GM11168 (cell line): Measurements from ENCODE around the gene IL4R.
"Not testable (repeated sequence)": the region's sequence is repeated elsewhere in the genome, so short reads cannot be mapped to it uniquely, and the experiment has no call there.

Source experiments
- in situ Hi-C: fragments of 300-500 bp; cut with MboI; formaldehyde crosslinking; loops from one replicate; pipeline ENCODE4 v1.12.0; 2022; ENCODE audit warnings: low sequenced_read_pairs; ENCODE audit not compliant: unreplicated experiment

IL4R gene

DNA sequence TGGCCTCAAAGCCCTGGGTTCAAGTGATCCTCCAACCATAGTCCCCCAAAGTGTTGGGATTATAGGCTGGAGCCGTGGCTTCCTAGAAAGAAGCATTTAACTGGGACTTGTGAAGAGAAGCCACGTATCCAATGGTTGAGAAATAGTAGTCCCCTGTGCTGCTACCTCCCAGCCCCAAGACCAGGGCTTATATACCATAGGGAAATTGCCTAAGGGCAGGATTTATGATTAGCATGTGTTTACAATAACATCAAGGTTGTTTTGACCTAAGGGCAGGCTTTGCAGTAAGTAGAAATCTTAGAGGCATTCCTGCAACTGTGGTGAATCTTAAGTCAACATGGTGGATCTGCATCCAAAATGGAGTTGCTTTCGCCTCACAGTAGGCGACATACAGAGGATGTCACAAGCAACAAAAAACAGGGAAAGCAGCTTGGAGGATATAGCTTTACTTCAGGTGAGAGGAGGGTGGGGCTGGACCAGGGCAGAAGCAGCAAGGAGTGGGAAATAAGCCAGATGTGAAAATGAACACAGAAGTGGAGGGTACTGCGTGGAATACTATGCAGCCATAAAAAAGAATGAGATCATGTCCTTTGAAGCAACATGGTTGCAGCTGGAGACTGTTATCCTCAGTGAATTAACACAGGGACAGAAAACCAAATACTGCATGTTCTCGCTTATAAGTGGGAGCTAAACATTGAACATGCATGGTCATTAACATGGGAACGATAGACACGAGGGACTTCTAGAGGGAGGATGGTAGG is 26.5 kb upstream of the IL4R start:
- in situ Hi-C loops = no loop called here

DNA sequence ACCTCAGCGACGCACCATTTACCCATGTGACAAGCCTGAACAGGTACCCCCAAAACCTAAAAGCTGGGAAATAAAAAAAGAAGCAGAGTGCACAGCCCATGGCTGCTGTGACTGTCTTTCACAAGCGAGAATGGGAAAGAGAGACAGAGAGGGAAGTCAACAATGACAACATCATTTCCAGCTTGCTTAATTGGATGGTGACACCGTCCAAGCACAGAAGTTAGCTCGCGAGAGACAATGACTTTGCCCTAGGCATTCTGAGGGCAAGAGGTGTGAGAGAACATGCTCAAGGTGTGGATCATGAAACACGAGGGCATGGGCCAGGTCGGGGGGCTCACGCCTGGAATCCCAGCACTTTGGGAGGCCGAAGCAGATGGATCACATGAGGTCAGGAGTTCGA is 25.9 kb upstream of the IL4R start:
- in situ Hi-C loops = no loop called here

DNA sequence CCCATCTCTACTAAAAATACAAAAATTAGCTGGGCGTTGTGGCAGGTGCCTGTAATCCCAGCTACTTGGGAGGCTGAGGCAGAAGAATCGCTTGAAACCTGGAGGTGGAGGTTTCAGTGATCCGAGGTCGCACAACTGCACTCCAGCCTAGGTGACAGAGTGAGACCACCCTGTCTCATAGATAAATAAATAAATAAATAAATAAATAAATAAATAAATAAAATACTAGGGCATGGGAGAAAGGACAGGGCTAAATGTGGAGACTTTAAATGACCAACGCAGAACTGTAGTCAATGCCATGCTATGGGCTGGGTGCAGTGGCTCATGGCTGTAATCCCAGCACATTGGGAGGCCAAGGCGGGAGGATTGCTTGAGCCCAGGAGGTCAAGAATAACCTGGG is 25.5 kb upstream of the IL4R start:
- in situ Hi-C loops = not testable (repeated sequence)

DNA sequence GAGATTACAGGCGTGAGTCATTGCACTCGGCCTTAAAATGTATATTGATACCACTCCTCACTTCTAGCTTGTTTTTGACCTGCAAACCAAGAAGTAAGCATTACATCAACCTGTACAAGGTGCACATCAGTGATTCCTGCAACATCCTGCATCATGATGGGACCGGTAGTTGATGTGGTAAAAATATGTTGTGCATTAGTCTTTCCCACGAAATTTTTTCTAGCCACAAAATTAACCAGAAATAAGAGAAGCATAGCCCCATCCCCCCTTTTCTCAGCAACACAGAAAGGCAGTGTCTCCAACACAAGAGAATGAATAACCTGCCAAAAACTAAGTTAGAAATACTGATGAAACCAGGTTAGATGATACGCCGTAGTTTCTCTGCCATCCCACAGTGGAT is 24.1 kb upstream of the IL4R start:
- in situ Hi-C loops = no loop called here

DNA sequence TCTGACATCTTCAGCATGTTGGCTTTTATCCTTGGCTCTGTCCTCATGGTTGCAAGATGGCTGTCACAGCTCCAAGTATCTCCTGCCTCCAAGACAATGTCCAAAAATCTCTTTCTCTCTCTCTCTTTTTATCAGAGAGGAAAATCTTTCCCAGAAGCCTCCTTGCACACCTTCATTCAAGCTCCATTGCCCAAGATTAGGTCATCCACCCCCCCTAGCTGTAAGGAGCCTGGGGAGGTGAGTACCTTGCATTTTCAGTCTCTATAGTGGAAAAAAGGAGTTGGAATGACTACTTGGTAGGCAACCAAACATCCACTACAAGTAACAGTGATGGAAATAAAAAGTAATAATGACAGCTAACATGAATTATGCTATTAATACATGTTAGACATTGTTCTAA is 23.2 kb upstream of the IL4R start:
- in situ Hi-C loops = no loop called here

DNA sequence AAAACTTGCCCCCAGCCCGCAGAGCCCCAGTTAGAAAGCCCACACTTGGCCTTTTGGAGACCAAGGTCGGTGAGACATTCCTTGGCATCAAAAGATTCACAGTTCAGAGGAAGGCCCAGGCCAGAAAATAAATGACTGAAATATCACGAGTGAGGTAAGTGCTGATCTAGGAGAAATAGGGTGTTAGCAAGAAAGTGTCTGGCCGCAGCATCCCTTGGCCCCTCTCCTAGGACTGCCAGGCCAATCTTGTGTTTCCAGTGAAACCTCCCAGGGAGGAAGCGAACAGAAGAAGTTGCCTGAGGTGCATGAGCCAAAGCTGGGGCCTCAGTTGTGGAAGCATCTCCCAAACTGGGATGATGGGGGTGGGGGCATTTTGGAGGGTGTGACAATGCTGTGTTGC is 22.7 kb upstream of the IL4R start:
- in situ Hi-C loops = no loop called here

DNA sequence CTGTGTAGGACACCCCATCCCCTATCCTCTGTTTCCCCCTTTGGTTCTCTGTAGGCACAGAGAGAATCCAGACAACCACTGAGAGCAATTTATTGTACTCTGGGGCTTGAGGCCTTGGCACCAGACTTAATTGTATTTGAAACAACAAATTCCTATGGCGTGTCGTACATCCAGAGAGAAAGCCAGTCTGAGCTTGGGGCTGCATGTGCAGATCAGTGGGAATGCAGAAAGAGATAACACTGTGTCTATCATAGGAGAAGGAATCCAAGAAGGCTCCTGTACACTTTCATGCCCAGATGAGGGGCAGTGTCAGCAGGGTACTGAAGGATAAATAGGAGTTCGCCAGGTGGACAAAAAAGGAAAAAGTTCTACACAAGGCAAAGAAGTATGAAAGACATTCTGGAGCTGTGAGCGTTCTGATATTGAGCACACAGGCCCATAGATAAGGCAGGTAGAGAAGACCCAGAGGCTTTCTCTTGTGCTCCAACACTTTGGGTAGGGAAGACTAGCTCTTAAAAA is 22.0 kb upstream of the IL4R start:
- in situ Hi-C loops = no loop called here

DNA sequence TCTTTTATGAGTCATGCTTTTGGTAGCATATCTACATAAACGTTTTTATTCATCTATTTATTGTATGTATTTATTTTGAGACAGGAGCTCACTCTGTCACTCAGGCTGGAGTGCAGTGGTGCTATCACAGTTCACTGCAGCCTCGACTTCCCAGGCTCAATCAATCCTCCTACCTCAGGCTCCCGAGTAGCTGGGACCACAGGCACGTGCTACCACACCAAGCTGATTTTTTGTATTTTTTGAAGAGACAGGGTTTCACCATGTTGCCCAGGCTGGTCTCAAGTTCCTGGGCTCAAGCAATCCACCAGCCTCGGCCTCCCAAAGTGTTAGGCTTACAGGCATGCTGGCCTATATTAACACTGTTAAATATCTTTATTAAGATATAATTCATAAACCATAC is 20.4 kb upstream of the IL4R start:
- in situ Hi-C loops = no loop called here

DNA sequence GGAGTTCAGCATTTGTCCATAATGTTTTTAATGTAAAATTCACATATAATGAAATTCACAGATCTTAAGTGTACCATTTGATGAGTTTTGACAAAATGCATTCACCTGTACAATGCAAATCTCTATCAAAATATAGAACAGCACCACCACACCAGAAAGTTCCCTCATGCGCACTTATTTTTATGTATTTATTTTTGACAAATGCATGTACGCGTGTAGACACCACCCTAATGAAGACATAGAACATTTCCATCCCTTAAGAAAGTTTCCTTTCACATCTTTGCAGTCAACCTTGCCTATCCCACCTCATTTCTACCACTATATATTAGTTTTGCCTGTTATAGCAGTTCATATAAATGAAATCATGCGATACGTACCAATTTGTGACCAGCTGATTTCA is 15.6 kb upstream of the IL4R start:
- in situ Hi-C loops = no loop called here

DNA sequence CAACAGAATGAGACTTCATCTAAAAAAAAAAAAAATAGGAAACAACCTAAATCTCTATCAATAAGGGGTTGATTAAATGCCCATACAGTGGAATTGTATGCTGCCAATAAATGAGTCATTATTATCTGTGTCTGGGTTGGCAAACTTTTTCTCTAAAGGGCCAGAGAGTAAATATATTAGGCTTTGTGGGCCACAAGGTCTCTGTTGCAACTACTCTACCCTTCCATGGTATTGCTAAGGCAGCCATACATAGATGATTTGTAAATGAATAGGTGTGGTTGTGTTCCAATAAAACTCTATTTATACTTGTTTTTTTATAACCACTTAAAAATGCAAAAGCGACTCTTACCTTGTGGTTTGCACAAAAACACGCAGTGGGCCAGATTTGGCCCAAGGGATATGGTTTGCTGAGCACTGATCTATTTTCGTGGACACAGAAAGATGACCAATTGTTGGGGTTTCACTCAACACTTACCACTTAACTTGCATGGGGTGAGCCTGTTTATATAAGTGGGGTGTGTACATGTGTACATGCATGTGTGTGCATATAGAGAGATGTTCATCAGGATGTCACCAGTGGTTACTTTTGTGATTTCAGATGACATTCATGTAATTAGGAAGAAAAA is 12.4 kb upstream of the IL4R start:
- in situ Hi-C loops = no loop called here

DNA sequence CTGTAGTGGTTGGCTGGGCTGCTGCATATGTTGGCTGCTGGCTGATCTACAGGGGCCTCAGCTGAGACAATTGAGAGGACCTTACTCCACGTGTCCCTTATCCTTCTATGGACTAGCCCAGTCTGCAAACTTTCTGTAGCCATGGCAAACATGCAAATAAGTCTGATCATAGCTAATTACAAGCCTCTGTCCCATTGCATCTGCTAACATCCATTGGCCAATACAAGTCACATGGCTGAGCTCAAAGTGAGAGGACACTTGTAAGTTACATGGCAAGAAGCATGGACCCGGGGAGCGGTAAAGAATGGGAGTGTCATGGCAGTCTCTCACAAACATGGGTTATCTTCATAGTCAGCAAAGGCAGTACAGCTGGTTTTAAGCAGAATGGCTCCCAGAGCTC is 11.6 kb upstream of the IL4R start:
- in situ Hi-C loops = no loop called here

DNA sequence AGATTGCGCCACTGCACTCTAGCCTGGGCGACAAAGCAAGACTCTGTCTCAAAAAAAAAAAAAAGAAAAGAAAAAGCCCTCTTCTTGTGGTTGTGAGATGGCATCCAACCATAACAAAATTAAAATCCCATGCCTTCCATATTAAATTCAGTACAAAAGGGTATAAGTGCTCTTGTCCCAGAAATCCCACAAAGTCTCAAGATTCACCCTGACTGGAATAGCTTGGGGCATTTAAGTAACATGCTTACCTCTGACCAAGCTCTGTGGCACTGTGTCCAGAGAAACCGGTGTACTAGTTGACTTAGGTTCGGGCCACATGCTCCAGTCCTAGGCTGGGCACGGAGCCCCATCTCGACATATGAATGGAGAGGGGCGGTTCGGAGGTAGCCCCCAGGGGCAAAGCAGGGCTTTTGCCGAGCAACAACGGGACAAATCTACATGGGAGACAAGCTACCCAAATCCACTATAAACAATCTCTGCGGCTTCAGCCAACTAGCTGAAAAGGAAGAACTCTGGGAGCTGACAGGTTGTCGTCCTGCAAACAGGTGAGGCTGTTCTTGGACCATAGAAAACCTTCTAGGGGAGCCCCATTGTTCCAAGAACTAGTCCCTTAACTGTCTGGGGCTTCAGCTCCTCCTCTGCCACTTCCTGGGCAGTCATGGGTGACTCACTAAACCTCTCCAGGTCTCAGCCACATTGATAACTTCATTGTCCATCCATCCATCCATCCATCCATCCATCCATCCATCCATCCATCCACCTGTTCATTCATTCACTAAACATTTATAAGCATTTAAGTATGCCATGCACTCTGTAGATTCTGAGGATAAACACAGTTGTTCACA is 10.3 kb upstream of the IL4R start:
- in situ Hi-C loops = no loop called here

DNA sequence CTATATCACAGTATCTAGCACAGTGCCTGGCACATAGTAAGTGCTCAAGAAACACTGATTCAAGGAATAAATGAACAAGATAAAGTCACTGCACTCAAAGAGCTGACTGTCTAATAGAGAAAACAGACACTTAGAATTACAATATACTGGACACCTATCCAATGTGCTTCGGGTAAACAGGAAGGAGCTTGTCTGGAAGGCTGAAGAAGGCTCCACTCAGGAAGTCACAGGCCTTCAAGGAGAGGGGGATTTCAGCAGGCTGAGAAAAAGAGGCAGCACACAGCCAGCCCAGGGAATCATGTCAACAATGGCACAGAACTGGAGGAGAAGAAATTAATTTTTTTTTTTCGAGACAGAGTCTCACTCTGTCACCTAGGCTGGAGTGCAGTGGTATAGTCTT is 9.7 kb upstream of the IL4R start:
- in situ Hi-C loops = no loop called here

DNA sequence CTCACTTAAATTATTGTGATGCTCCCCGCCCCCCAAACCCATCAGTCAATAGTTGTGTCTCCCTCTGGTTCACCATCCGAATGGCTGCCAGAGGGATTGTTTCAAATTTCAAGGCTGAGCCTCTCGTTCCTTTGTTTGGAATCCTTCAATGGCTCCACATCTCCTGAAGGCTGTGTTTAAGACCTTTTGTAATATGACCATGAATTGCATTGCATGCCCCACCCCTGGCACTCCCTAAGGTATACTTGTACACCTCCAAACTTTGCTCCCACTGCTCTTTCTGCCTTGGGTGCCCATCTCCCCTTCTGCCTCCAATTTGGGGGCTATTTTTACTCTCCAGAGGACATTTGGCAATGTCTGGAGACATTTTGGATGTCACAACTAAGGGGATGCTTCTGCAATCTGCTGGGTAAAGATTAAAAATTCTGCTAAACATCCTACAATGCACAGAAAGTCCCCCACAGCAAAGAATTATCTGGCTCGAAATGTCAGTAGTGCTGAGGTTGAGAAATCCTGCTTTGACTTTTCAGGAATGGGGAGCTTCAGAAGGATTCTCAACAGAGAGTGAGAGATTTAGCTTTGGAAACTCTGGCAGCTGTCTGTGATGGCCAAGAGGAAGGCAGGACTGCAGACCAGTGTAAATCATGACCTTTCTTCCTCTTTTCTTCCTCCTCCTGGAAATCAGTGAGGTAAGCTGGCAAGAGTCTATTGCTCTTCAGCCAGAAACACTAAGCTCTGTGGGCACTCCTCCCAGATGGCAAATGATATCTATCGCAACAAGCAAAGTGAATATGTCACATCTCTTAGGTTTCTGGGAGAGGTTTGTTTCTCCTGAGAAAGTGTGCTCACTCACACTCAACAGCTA is 8.7 kb upstream of the IL4R start:
- in situ Hi-C loops = no loop called here

DNA sequence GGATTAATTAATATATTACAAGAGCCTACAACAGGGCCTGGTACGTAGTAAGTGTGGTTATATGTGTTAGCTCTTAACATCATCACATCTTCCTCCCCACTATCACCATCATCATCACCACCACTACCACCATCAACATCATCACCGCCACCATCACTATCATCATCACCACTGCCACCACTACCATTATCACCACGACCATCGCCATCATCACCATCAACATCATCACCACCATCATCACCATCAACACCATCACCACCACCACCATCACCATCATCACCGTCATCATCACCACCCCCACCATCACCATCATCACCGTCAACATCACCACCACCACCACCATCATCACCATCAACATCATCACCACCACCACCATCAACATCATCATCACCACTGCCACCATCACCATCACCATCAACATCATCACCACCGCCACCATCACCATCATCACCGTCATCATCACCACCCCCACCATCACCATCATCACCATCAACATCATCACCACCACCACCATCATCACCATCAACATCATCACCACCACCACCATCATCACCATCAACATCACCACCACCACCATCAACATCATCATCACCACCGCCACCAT is 7.8 kb upstream of the IL4R start:
- in situ Hi-C loops = no loop called here

DNA sequence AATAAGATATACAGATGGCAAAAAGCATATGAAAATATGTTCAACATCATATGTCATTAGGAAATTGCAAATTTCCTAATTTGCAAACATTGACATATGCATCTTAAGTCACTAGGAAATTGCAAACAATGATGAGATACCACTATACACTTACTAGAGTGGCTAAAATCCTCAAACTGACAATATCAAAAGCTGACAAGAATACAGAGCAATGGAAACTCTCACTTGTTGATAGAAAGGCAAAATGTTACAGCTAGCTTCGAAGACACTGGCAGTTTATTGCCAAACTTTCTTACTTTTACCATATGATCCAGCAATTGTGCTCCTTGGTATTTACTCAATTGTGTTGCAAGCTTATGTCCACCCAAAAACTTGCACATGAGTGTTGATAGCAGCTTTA is 5.0 kb upstream of the IL4R start:
- in situ Hi-C loops = no loop called here

DNA sequence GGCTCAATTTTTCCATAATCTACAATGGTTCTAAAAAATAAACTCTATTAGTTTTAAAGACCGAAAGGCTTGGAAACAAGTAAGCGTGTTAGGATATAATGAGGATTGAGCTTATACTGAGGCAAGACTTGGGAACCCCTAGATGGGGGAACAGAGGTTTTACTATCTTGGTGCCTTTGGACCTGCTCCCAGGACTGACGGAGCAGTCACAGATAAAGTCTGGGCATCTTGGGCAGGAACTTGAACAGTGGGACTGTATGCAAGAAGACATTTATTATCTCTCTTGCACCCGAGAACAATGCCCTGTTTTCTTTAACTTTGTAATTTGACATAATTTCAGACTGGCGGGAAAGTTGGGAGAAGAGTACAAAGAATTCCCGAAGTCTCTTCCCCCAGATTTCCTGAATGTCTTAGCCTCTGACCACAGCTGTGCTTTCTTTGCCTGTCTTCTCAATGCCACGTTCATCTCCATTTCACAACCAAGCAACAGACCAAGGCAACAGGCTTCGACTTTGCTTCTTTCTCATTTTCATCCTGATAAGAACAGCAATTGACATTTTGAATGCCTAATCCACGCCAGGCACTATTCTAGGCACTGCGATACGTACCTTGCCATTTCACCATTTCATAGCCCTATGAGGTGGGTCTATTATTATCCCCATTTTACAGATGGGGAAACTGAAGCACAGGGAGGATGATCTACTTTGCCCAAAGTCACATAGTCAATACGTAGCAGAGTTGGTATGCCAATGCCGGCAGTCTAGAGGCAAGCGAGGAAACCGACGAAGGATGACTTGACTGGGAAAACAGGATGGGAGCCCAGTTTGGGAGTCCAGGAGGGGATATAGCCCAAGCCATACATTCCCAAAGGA is 3.0 kb upstream of the IL4R start:
- in situ Hi-C loops = no loop called here

DNA sequence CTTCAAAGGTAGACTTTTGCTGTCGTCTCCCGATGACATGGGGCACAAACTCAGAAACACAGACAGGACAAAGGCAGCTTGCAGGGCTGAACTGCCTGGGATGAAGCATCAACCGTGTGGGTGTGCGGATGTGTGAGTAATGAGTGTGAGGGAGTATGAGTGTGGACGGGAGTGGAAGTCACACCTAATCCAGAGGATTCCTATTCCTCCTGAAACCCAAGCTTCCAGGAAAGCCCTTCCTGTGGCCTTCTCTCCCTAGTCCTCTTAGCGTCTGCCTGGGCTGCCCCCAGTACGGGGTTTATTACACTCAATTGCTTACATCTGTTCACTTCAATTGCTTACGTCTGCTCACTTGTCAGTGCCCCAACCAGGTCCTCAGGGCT is 2.3 kb upstream of the IL4R start:
- in situ Hi-C loops = no loop called here

DNA sequence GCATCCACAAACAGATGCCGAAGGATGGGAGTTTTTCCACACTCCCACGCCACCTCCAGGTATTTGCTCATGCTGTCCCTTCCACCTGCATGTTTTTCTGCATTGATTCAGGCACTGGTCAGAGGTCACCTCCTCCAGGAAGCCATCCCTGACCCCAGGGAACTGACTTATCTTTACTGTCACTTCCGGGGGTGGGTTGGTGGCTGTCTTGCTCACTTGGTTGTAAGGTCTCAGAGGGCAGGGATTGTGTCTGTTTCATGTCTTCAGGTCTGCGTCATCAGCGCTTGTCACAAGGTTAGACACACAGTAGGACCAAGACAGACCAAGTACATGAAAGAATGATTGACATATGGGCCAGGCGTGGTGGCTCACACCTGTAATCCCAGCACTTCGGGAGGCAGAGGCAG is 1.9 kb upstream of the IL4R start:
- in situ Hi-C loops = no loop called here
